HG03060 (cell line): ENCODE data around the gene SLC35F1.

Source experiments
- ATAC-seq: cut with Tn5 transposase; IDR thresholded peaks from one replicate; pipeline ENCODE4 v1.9.1; 2021; ENCODE audit warnings: low read depth, moderate number of reproducible peaks; ENCODE audit not compliant: unreplicated experiment

The SLC35F1 gene

GRCh38 chr6:118101220-118101619 lies 194.2 kb downstream of the SLC35F1 start:
- no peak for ATAC-seq

- no peak for ATAC-seq
These were observed 194.8 kb downstream of the SLC35F1 start for GRCh38 chr6:118101831-118102345.

- no peak for ATAC-seq
These were observed 195.3 kb downstream of the SLC35F1 start for GRCh38 chr6:118102401-118102800.

- no peak for ATAC-seq
These were observed 196.5 kb downstream of the SLC35F1 start for GRCh38 chr6:118103381-118104146.

- ATAC-seq: no peak
These were observed 215.2 kb downstream of the SLC35F1 start for GRCh38 chr6:118122161-118122725.

GRCh38 chr6:118122801-118123200 lies 215.7 kb downstream of the SLC35F1 start:
- ATAC-seq: no peak

GRCh38 chr6:118123503-118124037 lies 216.5 kb downstream of the SLC35F1 start:
- no peak for ATAC-seq

GRCh38 chr6:118124851-118125250 lies 217.8 kb downstream of the SLC35F1 start:
- ATAC-seq: no peak

GRCh38 chr6:118128755-118129154 lies 221.7 kb downstream of the SLC35F1 start:
- ATAC-seq: no peak

- no peak for ATAC-seq
These were observed 227.1 kb downstream of the SLC35F1 start for GRCh38 chr6:118134206-118134605.

- ATAC-seq: no peak
These were observed 227.7 kb downstream of the SLC35F1 start for GRCh38 chr6:118134736-118135135.

GRCh38 chr6:118135371-118135770 lies 228.3 kb downstream of the SLC35F1 start:
- ATAC-seq: no peak

GRCh38 chr6:118141211-118141610 lies 234.1 kb downstream of the SLC35F1 start:
- no peak for ATAC-seq

- ATAC-seq: no peak
These were observed 239.5 kb downstream of the SLC35F1 start for GRCh38 chr6:118146584-118146983.

GRCh38 chr6:118147511-118147910 lies 240.4 kb downstream of the SLC35F1 start:
- ATAC-seq: no peak

GRCh38 chr6:118148561-118148960 lies 241.5 kb downstream of the SLC35F1 start:
- no peak for ATAC-seq

- ATAC-seq: no peak
These were observed 245.5 kb downstream of the SLC35F1 start for GRCh38 chr6:118152524-118152923.

GRCh38 chr6:118161343-118161742 lies 254.3 kb downstream of the SLC35F1 start:
- no peak for ATAC-seq

- no peak for ATAC-seq
These were observed 256.5 kb downstream of the SLC35F1 start for GRCh38 chr6:118163542-118163941.

- no peak for ATAC-seq
These were observed 258.4 kb downstream of the SLC35F1 start for GRCh38 chr6:118165500-118165899.

GRCh38 chr6:118168421-118168820 lies 261.4 kb downstream of the SLC35F1 start:
- ATAC-seq: no peak

GRCh38 chr6:118171852-118172251 lies 264.8 kb downstream of the SLC35F1 start:
- no peak for ATAC-seq
